Neural crest cell (in vitro differentiated cells): Measurements from ENCODE around the gene SLC37A1. TPM values are rescaled to one million over a fixed set of nuclear protein-coding genes. Genes with fewer than 3 reads are reported as not detected.

Source experiments
- DNase-seq: peaks from one replicate; pipeline ENCODE4 v3.0.0; 2021; ENCODE audit warnings: low read depth, mixed read lengths, low spot score
- H3K27ac Mint-ChIP-seq: one replicate; pipeline ENCODE4 v1.8.0; 2021; ENCODE audit warnings: mild to moderate bottlenecking, mixed read lengths; ENCODE audit not compliant: unreplicated experiment
- H3K27me3 Mint-ChIP-seq: 2 replicates; pipeline ENCODE4 v1.8.0; 2021; ENCODE audit warnings: low read depth, mild to moderate bottlenecking, mixed read lengths
- H3K36me3 Mint-ChIP-seq: 2 replicates; pipeline ENCODE4 v1.8.0; 2021; ENCODE audit warnings: low read depth, mild to moderate bottlenecking, mixed read lengths
- H3K4me1 Mint-ChIP-seq: 2 replicates; pipeline ENCODE4 v1.8.0; 2021; ENCODE audit warnings: mixed read lengths
- H3K4me3 Mint-ChIP-seq: one replicate; pipeline ENCODE4 v1.8.0; 2021; ENCODE audit warnings: mild to moderate bottlenecking, mixed read lengths
- H3K9me3 Mint-ChIP-seq: 2 replicates; pipeline ENCODE4 v1.8.0; 2021; ENCODE audit warnings: mixed read lengths
- CTCF ChIP-seq: fragments of 200-600 bp; sonication (generic); conservative IDR thresholded peaks from 2 replicates; pipeline ENCODE4 v1.5.0; 2021; ENCODE audit warnings: antibody characterized with exemption, mild to moderate bottlenecking
- total RNA-seq: library from RNA; stranded (reverse); gene quantifications from 2 replicates; pipeline ENCODE4 v1.2.1, GENCODE V29; 2021

The SLC37A1 gene
- total RNA-seq, 1 donor from 2014 or later = 9.1 TPM

GRCh38 chr21:42608446-42608845, 94.8 kb downstream of the SLC37A1 start:
- DNase-seq = no peak
- Mint-ChIP-seq H3K27me3 (no peaks in the 10 kb centered on the region), H3K36me3 (no peaks in the 10 kb centered on the region), H3K27ac (no peak overlapping the region), H3K4me3 (no peak overlapping the region), H3K4me1 (no peaks in the 10 kb centered on the region), H3K9me3 (peaks cover 12% of the 10 kb centered on the region)
- no peak for TF ChIP-seq CTCF

GRCh38 chr21:42609811-42610210, 96.2 kb downstream of the SLC37A1 start:
- no peak for DNase-seq
- no peaks in the 10 kb centered on the region for H3K4me1 Mint-ChIP-seq
- TF ChIP-seq CTCF = no peak
- H3K36me3 Mint-ChIP-seq = no peaks in the 10 kb centered on the region
- no peak overlapping the region for H3K27ac Mint-ChIP-seq
- no peaks in the 10 kb centered on the region for H3K27me3 Mint-ChIP-seq
- peaks cover 12% of the 10 kb centered on the region for H3K9me3 Mint-ChIP-seq
- H3K4me3 Mint-ChIP-seq = no peak overlapping the region

GRCh38 chr21:42611852-42612251, 98.2 kb downstream of the SLC37A1 start:
- Mint-ChIP-seq H3K4me3 (no peak overlapping the region), H3K4me1 (no peaks in the 10 kb centered on the region), H3K36me3 (no peaks in the 10 kb centered on the region), H3K27me3 (no peaks in the 10 kb centered on the region), H3K27ac (no peak overlapping the region), H3K9me3 (peaks cover 4% of the 10 kb centered on the region)
- TF ChIP-seq CTCF = no peak
- DNase-seq = no peak

GRCh38 chr21:42612390-42612789, 98.7 kb downstream of the SLC37A1 start:
- Mint-ChIP-seq H3K9me3 (peaks cover 4% of the 10 kb centered on the region), H3K36me3 (no peaks in the 10 kb centered on the region), H3K4me3 (no peak overlapping the region), H3K4me1 (no peaks in the 10 kb centered on the region), H3K27me3 (no peaks in the 10 kb centered on the region), H3K27ac (no peak overlapping the region)
- DNase-seq = no peak
- TF ChIP-seq CTCF = no peak

- no peaks in the 10 kb centered on the region for H3K36me3 Mint-ChIP-seq
- H3K27me3 Mint-ChIP-seq = peaks cover 6% of the 10 kb centered on the region
- H3K27ac Mint-ChIP-seq = no peak overlapping the region
- peaks cover 4% of the 10 kb centered on the region for H3K9me3 Mint-ChIP-seq
- H3K4me1 Mint-ChIP-seq = no peaks in the 10 kb centered on the region
- no peak for DNase-seq
- TF ChIP-seq CTCF = no peak
- H3K4me3 Mint-ChIP-seq = no peak overlapping the region
These were observed 100.1 kb downstream of the SLC37A1 start for GRCh38 chr21:42613756-42614155.

- H3K4me1 Mint-ChIP-seq = peaks cover 3% of the 10 kb centered on the region
- H3K4me3 Mint-ChIP-seq = no peak overlapping the region
- H3K36me3 Mint-ChIP-seq = no peaks in the 10 kb centered on the region
- H3K27me3 Mint-ChIP-seq = peaks cover 11% of the 10 kb centered on the region
- no peak for TF ChIP-seq CTCF
- no peak overlapping the region for H3K27ac Mint-ChIP-seq
- no peaks in the 10 kb centered on the region for H3K9me3 Mint-ChIP-seq
- no peak for DNase-seq
These were observed 100.7 kb downstream of the SLC37A1 start for GRCh38 chr21:42614396-42614795.
